IMR-90 (cell line): Measurements from ENCODE around the gene DPCD. TPM values are rescaled to one million over a fixed set of nuclear protein-coding genes. Genes with fewer than 3 reads are reported as not detected.

ENCODE experiments used
- ATAC-seq: fragments of 200-7000 bp; cut with Tn5 transposase; 2 replicates; pipeline ENCODE4 v1.9.1; 2020; ENCODE audit warnings: low read depth, mild to moderate bottlenecking, moderate library complexity
- BruUV-seq: library from RNA; stranded (reverse); fragments of 400-500 nt; replicated peaks from 2 replicates; lab custom pipeline; 2021; lab: Mats Ljungman, UMichigan
- CTCF ChIA-PET: fragments of 300-600 bp; formaldehyde crosslinking; extraction: SDS; loops from one replicate; lab custom pipeline; 2021; ENCODE audit warnings: antibody characterized with exemption; lab: Yijun Ruan, JAX
- POLR2A ChIA-PET: fragments of 300-600 bp; sonication (Branson Sonifier 250); formaldehyde crosslinking; loops from one replicate; lab custom pipeline; 2022; ENCODE audit warnings: antibody characterized with exemption; ENCODE audit not compliant: unreplicated experiment; lab: Charles Lee
- DNase-seq: peaks from one replicate; pipeline ENCODE4 v3.0.0; 2013
- H2AFZ ChIP-seq: replicated peaks from 2 replicates; pipeline ENCODE3; 2013; ENCODE audit warnings: low read length, mild to moderate bottlenecking; ENCODE audit not compliant: poor library complexity
- H2AK5ac ChIP-seq: 2 replicates; pipeline ENCODE4 v1.6.1; 2013; ENCODE audit warnings: low read depth, low read length, inconsistent platforms
- H2AK9ac ChIP-seq: replicated peaks from 2 replicates; pipeline ENCODE3; 2013; ENCODE audit warnings: mild to moderate bottlenecking, low read depth, low read length, moderate library complexity; ENCODE audit not compliant: poor library complexity
- H2BK120ac ChIP-seq: 2 replicates; pipeline ENCODE4 v1.6.1; 2013; ENCODE audit warnings: low read depth, low read length, inconsistent platforms
- H2BK15ac ChIP-seq: 3 replicates; pipeline ENCODE4 v1.6.1; 2013; ENCODE audit warnings: low read depth, low read length, inconsistent platforms
- H2BK20ac ChIP-seq: 2 replicates; pipeline ENCODE4 v1.6.1; 2013; ENCODE audit warnings: low read depth, mild to moderate bottlenecking, inconsistent platforms, low read length, moderate library complexity
- H2BK5ac ChIP-seq: 2 replicates; pipeline ENCODE4 v1.6.1; 2013; ENCODE audit warnings: mild to moderate bottlenecking, low read depth, low read length, inconsistent platforms; ENCODE audit not compliant: poor library complexity, severe bottlenecking
- H3K14ac ChIP-seq: replicated peaks from 2 replicates; pipeline ENCODE4 v1.6.1; 2013; ENCODE audit warnings: low read depth, low read length, inconsistent platforms
- H3K18ac ChIP-seq: 2 replicates; pipeline ENCODE4 v1.6.1; 2013; ENCODE audit warnings: low read depth, low read length, control low read depth
- H3K23ac ChIP-seq: 2 replicates; pipeline ENCODE4 v1.6.1; 2013; ENCODE audit warnings: low read depth, low read length, inconsistent platforms
- H3K27ac ChIP-seq: 2 replicates; pipeline ENCODE4 v1.5.1; 2013; ENCODE audit warnings: mild to moderate bottlenecking, control low read depth, low read length; ENCODE audit not compliant: insufficient read depth
- H3K27me3 ChIP-seq: 2 replicates; pipeline ENCODE4 v1.6.1; 2013; ENCODE audit warnings: low read length; ENCODE audit not compliant: control insufficient read depth, insufficient read depth
- H3K36me3 ChIP-seq: 2 replicates; pipeline ENCODE4 v1.6.1; 2013; ENCODE audit warnings: low read length, mixed read lengths; ENCODE audit not compliant: control insufficient read depth, insufficient read depth
- H3K4ac ChIP-seq: 2 replicates; pipeline ENCODE4 v1.6.1; 2013; ENCODE audit warnings: low read depth, low read length, inconsistent platforms
- H3K4me1 ChIP-seq: 2 replicates; pipeline ENCODE4 v1.6.1; 2013; ENCODE audit warnings: low read length, mixed read lengths; ENCODE audit not compliant: control insufficient read depth, insufficient read depth
- H3K4me2 ChIP-seq: 2 replicates; pipeline ENCODE4 v1.6.1; 2013; ENCODE audit warnings: low read depth, mild to moderate bottlenecking, control low read depth, low read length, moderate library complexity
- H3K4me3 ChIP-seq: 2 replicates; pipeline ENCODE4 v1.5.1; 2013; ENCODE audit warnings: low read depth, mild to moderate bottlenecking, control low read depth, low read length, moderate library complexity; ENCODE audit not compliant: insufficient read depth
- H3K56ac ChIP-seq: 2 replicates; pipeline ENCODE4 v1.6.1; 2013; ENCODE audit warnings: low read length, inconsistent platforms; ENCODE audit not compliant: insufficient read depth; ENCODE audit errors: extremely low read depth
- H3K79me1 ChIP-seq, 2 experiments: 2 replicates each; pipeline ENCODE4 v1.6.1; 2013; ENCODE audit warnings: low read length in 2 of 2, inconsistent platforms in 1 of 2, low read depth in 1 of 2
- H3K9ac ChIP-seq: 2 replicates; pipeline ENCODE4 v1.6.1; 2013; ENCODE audit warnings: low read depth, low read length, control low read depth
- H3K9me1 ChIP-seq: 2 replicates; pipeline ENCODE4 v1.6.1; 2013; ENCODE audit warnings: low read length, inconsistent platforms; ENCODE audit not compliant: insufficient read depth
- H3K9me3 ChIP-seq: 2 replicates; pipeline ENCODE4 v1.6.1; 2013; ENCODE audit warnings: low read length; ENCODE audit not compliant: control insufficient read depth, insufficient read depth
- H4K20me1 ChIP-seq: 2 replicates; pipeline ENCODE4 v1.6.1; 2013; ENCODE audit warnings: low read length, inconsistent platforms; ENCODE audit not compliant: insufficient read depth
- H4K5ac ChIP-seq: 2 replicates; pipeline ENCODE4 v1.6.1; 2013; ENCODE audit warnings: mild to moderate bottlenecking, low read depth, low read length, control low read depth
- H4K8ac ChIP-seq, 2 experiments: 2 replicates each; pipeline ENCODE4 v1.6.1; 2013; ENCODE audit warnings: low read depth in 2 of 2, low read length in 2 of 2, control low read depth in 1 of 2, inconsistent platforms in 1 of 2
- H4K91ac ChIP-seq: 2 replicates; pipeline ENCODE4 v1.6.1; 2013; ENCODE audit warnings: low read depth, low read length, inconsistent platforms; ENCODE audit not compliant: insufficient read depth
- FOS ChIP-seq: fragments of 150-350 bp; IDR thresholded peaks from 2 replicates; pipeline ENCODE4 v1.6.1; 2016; ENCODE audit warnings: low read depth, low read length
- RCOR1 ChIP-seq: IDR thresholded peaks from 2 replicates; pipeline ENCODE4 v1.6.1; 2012; ENCODE audit warnings: mild to moderate bottlenecking, low read length, improper control_type of control experiment; ENCODE audit not compliant: insufficient replicate concordance
- WGBS, 2 experiments: methylation state at CpG; one replicate each; pipeline versions ENCODE4 v1.1.5 to v1.1.7; 2013; ENCODE audit warnings: missing lambda C conversion rate in 2 of 2; ENCODE audit not compliant: insufficient read length in 1 of 2; ENCODE audit errors: extremely low coverage in 2 of 2; 5-methylcytosine and 5-hydroxymethylcytosine counted together
- dilution Hi-C: fragments of 300-500 bp; cut with HindIII; formaldehyde crosslinking; loops from one replicate; pipeline ENCODE4 v1.14.3; 2018; ENCODE audit warnings: low sequenced_read_pairs; ENCODE audit not compliant: unreplicated experiment
- in situ Hi-C: fragments of 300-500 bp; cut with MboI; formaldehyde crosslinking; loops from 3 replicates; pipeline ENCODE4 v1.14.3; 2019; ENCODE audit warnings: low sequenced_read_pairs, inconsistent platforms, mixed read lengths
- intact Hi-C: fragments of 100-400 bp; cut with micrococcal nuclease; formaldehyde crosslinking; loops from 2 replicates; pipeline ENCODE4 v1.10.0; 2022
- polyA plus RNA-seq, 3 experiments: library from polyadenylated mRNA; depleted of rRNA; stranded (reverse); fragments of >200 nt; gene quantifications; 2 replicates each; pipeline ENCODE4 v1.2.3, GENCODE V29; 2012; ENCODE audit warnings: low replicate concordance in 1 of 3
- total RNA-seq: library from RNA; depleted of rRNA; stranded (reverse); fragments of >200 nt; gene quantifications from 2 replicates; pipeline ENCODE4 v1.2.3, GENCODE V29; 2012

The DPCD gene
- total and polyA plus RNA-seq, 2 of the 4 experiments (the other 2 are of a cell fraction), result 59.1 to 73.7 TPM

DNA sequence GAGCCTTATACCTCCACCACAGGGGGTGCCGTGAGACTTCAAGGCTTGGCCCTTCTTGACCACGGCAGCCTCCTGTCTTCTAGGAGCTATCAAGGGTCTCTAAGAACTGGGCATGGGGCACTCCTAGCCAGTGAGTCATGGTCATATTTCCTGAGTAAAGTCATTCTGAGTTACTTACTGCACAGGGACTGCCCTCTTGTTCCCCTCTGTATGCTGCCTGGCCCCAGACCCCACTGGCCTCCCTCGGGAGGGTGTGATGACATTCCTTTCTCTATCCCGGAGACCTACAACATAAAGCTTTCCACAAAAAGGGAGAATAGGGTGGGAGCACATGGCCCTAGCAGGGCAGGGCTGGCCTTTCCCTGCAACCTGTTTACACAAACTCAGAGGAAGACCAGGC is 21.4 kb downstream of the DPCD start:
- no peak overlapping the region for H3K27ac ChIP-seq
- POLR2A ChIA-PET, result no interaction called here

More for the DNA sequence above, 21.4 kb downstream of the DPCD start:
- no peak overlapping the region for H2BK5ac ChIP-seq
- H3K4me2 ChIP-seq, result no peak overlapping the region
- no peak overlapping the region for H4K5ac ChIP-seq
- H3K14ac ChIP-seq, result no peak overlapping the region
- H3K9me1 ChIP-seq, result peaks cover 16% of the 10 kb centered on the region
- no peak overlapping the region for H2AK9ac ChIP-seq
- H4K20me1 ChIP-seq, result no peaks in the 10 kb centered on the region
- H3K9me3 ChIP-seq, result no peaks in the 10 kb centered on the region
- DNase-seq (peak; percentile 26), ATAC-seq (peak; percentile 69)
- no peak overlapping the region for H3K18ac ChIP-seq
- H4K91ac ChIP-seq, result no peak overlapping the region
- no peaks in the 10 kb centered on the region for H3K27me3 ChIP-seq
- H3K4ac ChIP-seq, result no peak overlapping the region
- no peak overlapping the region for H3K9ac ChIP-seq
- in situ Hi-C loops (loop anchor here (5.0 kb wide), 1 partner anchor 173 kb away; the partner anchor contains the start of gene NPM3), intact Hi-C loops (no loop called here), dilution Hi-C loops (no loop called here)
- no peak overlapping the region for H4K8ac ChIP-seq
- peak overlapping the region; percentile 34 for H2AFZ ChIP-seq
- no peak overlapping the region for H2BK20ac ChIP-seq
- TF ChIP-seq RCOR1 (no peak), FOS (0 out of 2 replicates have a peak, but pooled peaks have one; percentile 21)
- H3K4me1 ChIP-seq, result peaks cover 9% of the 10 kb centered on the region
- WGBS, 2 experiments, result 72% methylated on average over 2 of the region's 4 CpGs; no CpG with 5 or more reads in 1 of the 2 experiments
- CTCF ChIA-PET, result no interaction called here
- peaks cover 27% of the 10 kb centered on the region for H3K36me3 ChIP-seq
- no peak overlapping the region for H2BK15ac ChIP-seq
- no peak overlapping the region for H3K23ac ChIP-seq
- no peaks in the 10 kb centered on the region; a peak in 1 of 4 replicates for H3K79me1 ChIP-seq
- H3K56ac ChIP-seq, result no peak overlapping the region
- H2AK5ac ChIP-seq, result no peak overlapping the region; the same call in 1 of the 2 replicates
- no peak overlapping the region for H3K4me3 ChIP-seq
- no TSS peak for BruUV-seq
- H2BK120ac ChIP-seq, result no peak overlapping the region
